NCI-H2171 treated with DMSO at 0.1 percent for 48 hours (cell line): ENCODE data around the gene ABAT.
"Not testable (repeated sequence)": the region's sequence is repeated elsewhere in the genome, so short reads cannot be mapped to it uniquely, and the experiment has no call there.

Source experiments
- DNase-seq: peaks from one replicate; lab custom pipeline; 2025; lab: John Stamatoyannopoulos, UW

The ABAT gene

DNA sequence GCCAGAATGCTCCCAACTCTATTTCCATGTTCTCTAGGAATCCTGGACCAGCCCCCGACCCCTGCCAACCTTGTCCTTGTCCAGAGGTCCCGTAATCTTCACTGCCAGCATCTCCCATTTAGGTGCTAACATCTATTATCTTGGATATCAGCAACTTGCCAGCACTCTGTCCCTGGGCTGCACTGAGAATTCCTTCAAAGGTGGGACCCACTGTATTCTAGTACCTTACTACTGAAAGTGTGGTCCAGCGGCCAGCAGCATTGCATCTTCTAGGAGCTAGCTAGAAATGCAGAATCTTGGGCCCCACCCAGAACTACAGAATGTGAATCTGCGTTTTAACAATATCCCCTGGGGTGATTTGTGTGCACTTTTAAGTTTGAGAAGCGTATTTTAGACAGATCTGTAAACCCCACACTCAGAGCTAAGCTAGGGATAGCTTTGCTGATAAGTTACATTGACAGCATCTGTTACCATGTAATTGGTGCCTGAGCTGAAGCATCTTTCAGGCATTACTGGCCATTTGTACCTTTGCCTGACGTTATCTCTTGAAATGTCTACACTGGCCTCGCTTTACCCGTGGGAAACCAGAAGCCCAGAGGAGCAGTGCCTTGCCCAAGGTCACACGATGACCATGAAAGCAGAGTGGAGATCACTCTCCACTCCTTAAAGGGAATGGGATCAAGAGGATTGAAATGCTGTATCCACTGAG, 8.3 kb downstream of the ABAT start:
- DNase-seq = no peak

- no peak for DNase-seq
Measured at GRCh38 chr16:8683640-8684039, 9.2 kb downstream of the ABAT start.

DNA sequence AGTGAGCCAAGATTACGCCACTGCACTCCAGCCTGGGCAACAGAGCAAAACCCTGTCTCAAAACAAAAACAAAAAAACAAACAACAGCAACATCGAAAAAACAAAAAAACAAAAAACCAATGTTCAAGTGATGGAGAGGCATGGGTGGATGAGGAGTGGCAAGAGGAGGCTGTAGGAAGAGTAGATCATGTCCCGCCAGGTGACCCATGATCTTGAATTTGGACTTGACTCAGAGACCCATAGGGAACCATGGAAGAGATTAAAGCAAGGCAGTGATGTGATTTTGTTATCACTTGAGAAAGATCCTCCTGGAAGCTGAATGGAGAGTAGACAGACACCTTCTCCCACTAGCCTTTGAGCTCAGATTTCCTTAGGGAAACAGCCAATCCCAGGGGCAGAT, 11.2 kb downstream of the ABAT start:
- no peak for DNase-seq

DNA sequence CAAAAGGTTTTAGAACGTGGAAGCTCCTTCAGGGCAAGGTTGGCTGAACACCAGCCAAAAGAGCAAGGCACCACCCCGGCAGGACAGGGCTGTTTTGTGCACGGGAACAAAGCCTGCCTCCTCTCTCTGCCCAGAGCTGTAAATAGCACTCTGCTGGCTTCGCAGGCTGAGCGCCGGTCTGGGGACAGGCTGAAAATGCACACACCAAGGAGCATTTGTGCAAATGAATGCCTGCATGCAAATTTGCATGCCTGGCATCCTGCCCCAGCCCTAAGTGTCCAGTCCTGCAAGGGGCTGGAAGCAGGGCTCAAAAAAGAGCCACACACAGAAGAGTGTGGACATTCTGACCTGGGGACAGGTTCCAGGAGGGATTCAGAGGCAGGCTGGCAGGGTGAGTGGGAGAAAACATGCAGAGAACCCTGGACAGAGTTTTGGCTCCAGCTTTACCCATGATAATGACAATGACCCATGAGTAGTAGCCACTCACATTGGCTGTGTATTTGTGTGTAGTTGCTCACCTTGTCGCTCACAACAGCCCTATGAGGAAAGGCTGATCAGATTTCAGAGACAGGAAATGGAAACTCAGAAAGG, 11.7 kb downstream of the ABAT start:
- no peak for DNase-seq

GRCh38 chr16:8686879-8687278, 12.5 kb downstream of the ABAT start:
- no peak for DNase-seq

DNA sequence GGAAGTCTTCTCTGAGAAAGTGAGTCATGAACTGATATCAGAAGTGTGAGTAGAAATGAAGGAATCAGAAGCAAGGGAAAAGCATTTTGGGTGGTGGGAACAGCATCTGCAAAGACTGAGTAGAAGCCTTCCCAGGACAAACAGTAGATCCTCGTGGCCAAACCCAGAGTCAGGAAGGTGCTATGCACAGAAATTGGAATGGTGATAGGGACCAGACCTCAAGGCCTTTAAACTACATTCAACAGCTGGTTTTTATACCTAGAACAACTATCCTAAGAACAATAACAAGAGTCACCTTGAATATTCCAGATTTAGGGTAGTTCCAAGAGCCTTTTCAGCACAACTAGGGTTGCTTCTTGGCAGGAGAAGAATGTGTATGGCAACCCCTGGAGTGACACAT, 15.3 kb downstream of the ABAT start:
- no peak for DNase-seq

GRCh38 chr16:8691728-8692127, 17.3 kb downstream of the ABAT start:
- DNase-seq = no peak

DNA sequence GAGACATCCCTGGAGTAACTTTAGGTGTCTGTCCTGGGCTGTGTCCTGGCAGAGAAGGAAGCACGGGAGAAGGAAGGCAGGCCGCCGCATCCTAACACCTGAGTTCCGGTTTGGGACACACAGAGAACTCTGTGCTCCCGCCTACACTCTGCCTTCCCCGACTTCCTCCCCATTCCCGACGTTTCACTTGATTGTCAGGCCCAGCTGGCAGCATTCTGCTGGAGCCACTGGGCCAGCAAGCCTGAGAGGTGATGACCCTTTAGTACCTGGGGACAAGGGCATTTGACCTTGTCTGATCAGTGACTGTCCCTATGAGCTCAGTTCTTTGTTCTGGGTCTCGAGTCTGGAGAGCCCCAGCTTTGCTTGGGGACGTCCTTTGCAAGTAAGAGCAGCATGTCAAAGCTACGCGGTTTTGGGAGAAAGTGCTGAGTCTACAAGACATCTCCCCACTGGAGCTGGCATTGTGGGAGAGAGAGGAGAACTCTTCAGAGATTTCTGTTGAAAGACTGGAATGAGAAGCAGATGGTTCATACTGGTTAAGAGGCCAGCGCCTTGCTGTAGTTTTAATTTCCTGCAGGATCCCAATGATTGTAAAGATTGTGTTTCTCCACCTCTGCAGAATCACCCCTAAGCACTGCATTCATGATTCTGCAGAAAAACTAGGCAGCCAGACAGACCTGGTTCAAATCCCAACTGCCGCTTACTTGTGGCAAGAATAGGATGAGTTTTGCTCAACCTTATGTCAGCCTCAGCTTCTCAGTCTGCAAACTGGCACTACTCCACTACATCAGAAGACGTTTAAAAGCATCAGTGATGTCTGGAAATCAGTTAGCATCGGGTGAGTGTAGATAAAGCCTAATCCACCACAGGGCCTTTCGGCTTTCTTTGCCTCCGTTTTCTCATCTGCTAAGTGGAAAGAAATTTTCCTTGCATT, 20.6 kb downstream of the ABAT start:
- DNase-seq = no peak

GRCh38 chr16:8696880-8697279, 22.5 kb downstream of the ABAT start:
- DNase-seq = no peak

GRCh38 chr16:8697965-8698364, 23.5 kb downstream of the ABAT start:
- no peak for DNase-seq

DNA sequence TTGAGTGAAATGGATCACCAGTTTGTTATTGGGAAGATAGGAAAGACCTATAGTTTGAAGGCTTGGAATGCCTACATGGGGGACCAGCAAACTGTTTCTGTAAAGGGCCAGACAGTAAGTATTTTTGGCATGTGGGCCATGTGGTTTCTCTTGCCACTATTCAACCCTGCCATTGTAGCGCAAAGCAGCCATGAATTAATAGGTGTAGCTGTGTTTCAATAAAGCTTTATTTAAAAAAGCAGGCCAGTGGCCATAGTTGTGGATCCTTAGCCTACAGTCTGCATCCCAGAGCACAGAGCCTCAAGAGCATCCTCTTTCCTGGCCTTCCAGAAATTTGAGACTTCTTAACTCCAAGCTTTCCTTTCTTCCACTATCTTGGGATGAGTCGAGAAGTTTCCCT, 29.3 kb downstream of the ABAT start:
- no peak for DNase-seq

GRCh38 chr16:8704098-8704497, 29.7 kb downstream of the ABAT start:
- DNase-seq = no peak

DNA sequence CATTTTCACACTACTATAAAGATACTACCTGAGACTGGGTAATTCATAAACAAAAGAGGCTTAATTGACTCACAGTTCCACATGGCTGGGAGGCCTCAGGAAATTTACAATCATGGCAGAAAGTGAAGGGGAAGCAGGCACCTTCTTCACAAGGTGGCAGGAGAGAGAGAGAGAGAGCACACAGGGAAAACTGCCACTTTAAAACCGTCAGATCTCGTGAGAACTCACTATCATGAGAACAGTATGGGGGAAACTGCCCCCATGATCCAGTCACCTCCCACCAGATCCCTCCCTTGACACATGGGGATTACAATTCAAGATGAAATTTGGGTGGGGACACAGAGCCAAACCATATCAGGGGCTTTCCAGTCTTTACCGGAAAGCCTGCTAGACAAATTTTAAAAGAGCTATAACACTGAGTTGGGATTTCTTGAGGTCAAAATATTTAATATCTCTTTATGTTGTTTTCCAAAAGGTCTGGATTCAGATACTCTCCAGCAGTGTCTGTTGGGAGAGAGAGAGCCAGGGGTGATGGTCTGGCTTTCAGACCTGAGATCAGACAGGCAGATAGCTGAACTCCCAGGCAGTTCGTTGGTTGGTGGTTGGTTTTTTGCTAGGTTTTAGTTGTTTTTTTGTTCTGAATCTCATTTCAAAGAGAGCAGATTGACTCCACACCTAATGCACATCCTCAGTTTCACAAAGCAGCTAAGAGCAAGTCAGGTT, 30.8 kb downstream of the ABAT start:
- DNase-seq = not testable (repeated sequence)

- peak; percentile 58 for DNase-seq
Measured at GRCh38 chr16:8708536-8708935, 34.1 kb downstream of the ABAT start.

- DNase-seq = peak; percentile 65
Measured at GRCh38 chr16:8712589-8713361, 38.4 kb downstream of the ABAT start.

DNA sequence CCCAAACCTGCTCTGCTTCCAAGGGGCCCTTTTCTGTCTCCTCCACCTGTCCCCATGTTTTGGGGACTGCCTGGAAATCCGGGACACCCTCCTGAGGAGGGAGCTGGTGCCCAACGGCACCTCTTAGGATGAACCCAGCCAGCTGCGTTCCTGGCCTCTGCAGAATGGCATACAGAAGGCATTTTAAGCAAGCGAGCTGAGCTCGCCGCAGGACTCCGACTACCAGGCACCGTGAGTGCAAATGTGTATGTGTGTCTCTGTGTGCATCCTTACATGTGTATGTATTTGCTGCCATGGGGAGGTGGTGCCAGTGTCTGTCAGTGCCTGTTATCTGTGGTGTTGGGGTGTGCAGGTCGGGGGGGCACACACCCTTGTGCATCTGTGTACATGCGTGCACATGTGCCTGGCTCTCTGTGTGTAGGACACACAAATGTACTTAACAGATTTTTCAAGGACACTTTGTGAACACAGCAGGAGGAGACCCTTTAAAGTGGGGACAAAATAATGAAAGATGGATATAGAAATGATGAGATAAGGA, 39.3 kb downstream of the ABAT start:
- DNase-seq = no peak

GRCh38 chr16:8714174-8714573, 39.8 kb downstream of the ABAT start:
- DNase-seq = no peak

DNA sequence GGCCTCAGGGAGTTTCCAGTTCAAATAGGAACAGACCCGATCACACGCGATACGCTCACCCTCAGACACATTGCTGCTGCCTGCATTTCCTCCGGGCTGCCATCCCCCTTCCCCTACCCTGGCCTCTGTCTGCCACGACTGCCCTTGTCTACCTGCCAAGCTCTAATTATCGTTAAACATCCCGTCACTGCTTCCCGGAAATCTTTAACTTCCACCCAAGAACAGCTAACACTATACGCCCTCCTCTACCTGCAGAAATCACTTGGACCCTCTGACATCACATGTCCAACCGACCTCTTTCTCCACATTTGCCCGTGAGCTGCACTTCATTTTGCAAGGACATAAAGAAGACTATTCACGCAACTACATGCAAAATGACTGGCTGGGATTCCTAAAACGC, 40.4 kb downstream of the ABAT start:
- no peak for DNase-seq

DNA sequence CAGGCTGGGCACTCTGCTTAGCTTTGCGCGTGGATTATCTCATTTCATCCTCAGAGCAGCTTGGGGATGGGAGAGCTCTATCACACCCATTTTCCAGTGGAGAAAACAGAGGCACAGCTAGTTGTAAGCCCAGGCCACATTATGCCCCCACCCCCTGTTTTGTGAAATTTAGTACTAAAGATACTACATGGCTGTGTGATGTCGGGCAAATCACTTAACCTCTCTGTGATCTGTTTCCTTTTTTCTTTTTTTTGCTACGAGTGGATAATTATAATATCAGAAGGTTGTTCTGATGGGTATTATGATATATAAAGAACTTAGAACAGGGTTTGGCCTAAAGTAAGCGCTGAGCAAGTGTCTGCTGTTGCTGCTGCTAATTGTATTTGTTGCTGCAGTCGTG, 41.6 kb downstream of the ABAT start:
- DNase-seq = no peak

GRCh38 chr16:8716592-8716991, 42.2 kb downstream of the ABAT start:
- no peak for DNase-seq

DNA sequence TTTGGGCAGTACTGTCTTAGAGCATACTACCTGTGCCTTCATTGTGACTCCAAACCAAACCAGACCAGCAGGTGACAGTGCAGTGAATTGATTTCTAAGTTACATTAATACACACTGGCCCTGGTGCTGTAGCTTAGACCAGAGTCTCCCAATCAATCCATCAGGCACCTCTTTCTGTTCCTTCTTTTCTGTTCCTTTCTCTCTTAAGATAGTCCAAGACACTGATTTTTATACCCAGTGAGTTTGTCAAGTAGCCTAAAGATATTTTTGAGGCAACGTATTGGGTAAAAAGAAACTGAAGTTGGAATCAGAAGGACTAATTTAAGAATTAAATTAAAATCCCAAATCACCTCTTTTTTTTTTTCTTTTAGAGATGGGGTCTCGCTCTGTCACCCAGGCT, 43.1 kb downstream of the ABAT start:
- no peak for DNase-seq
